C4-2B (cell line): ENCODE results near the gene IFITM5.

ENCODE experiments used
- ZFX ChIP-seq: fragments of 450-650 bp; IDR thresholded peaks from 2 replicates; pipeline ENCODE4 v1.6.1; 2017
- TF ChIP-seq, protein P1 (sequence below): fragments of 450-650 bp; conservative IDR thresholded peaks from 2 replicates; pipeline ENCODE4 v1.5.1; 2017; ENCODE audit warnings: mild to moderate bottlenecking

DNA sequence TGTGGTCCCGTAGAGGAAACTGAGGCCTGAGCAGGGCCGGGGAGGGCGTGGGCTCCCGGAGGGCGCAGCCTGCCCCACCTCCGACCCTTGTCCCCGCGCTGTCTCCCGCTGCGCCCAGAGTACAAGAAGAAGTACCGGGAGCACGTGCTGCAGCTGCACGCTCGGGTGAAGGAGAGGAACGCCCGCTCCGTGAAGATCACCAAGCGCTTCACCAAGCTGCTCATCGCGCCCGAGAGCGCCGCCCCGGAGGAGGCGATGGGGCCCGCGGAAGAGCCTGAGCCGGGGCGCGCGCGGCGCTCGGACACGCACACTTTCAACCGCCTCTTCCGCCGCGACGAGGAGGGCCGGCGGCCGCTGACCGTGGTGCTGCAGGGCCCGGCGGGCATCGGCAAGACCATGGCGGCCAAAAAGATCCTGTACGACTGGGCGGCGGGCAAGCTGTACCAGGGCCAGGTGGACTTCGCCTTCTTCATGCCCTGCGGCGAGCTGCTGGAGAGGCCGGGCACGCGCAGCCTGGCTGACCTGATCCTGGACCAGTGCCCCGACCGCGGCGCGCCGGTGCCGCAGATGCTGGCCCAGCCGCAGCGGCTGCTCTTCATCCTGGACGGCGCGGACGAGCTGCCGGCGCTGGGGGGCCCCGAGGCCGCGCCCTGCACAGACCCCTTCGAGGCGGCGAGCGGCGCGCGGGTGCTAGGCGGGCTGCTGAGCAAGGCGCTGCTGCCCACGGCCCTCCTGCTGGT, 19.2 kb downstream of the IFITM5 start:
- TF ChIP-seq, protein P1, sequence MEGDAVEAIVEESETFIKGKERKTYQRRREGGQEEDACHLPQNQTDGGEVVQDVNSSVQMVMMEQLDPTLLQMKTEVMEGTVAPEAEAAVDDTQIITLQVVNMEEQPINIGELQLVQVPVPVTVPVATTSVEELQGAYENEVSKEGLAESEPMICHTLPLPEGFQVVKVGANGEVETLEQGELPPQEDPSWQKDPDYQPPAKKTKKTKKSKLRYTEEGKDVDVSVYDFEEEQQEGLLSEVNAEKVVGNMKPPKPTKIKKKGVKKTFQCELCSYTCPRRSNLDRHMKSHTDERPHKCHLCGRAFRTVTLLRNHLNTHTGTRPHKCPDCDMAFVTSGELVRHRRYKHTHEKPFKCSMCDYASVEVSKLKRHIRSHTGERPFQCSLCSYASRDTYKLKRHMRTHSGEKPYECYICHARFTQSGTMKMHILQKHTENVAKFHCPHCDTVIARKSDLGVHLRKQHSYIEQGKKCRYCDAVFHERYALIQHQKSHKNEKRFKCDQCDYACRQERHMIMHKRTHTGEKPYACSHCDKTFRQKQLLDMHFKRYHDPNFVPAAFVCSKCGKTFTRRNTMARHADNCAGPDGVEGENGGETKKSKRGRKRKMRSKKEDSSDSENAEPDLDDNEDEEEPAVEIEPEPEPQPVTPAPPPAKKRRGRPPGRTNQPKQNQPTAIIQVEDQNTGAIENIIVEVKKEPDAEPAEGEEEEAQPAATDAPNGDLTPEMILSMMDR = no peak
- TF ChIP-seq ZFX = no peak
